Retinal pigment epithelial cell (primary cell): ENCODE measurements around the gene FAM222A.
"Not testable (repeated sequence)": the region's sequence is repeated elsewhere in the genome, so short reads cannot be mapped to it uniquely, and the experiment has no call there.

Experiments used
- DNase-seq: peaks from one replicate; pipeline ENCODE4 v3.0.0-alpha.2; 2010; ENCODE audit warnings: low read depth
- H3K4me3 ChIP-seq: 2 replicates; pipeline ENCODE4 v1.5.1; 2011; ENCODE audit warnings: mild to moderate bottlenecking, low read length, control low read depth, moderate library complexity
- CTCF ChIP-seq: conservative IDR thresholded peaks from 2 replicates; pipeline ENCODE4 v1.5.1; 2011; ENCODE audit warnings: low read depth, low read length, control low read depth, inconsistent platforms

Gene FAM222A

GRCh38 chr12:109693653-109694600 is 19.7 kb upstream of the FAM222A start:
- no peak for DNase-seq
- H3K4me3 ChIP-seq: no peak overlapping the region
- no peak for TF ChIP-seq CTCF

- DNase-seq, H3K4me3 ChIP-seq: not testable (repeated sequence)
These were observed 19.0 kb upstream of the FAM222A start for GRCh38 chr12:109694629-109695028.

GRCh38 chr12:109695416-109695815 is 18.2 kb upstream of the FAM222A start:
- H3K4me3 ChIP-seq: no peak overlapping the region
- TF ChIP-seq CTCF: no peak
- DNase-seq: no peak

- TF ChIP-seq CTCF: no peak
- DNase-seq: no peak
These were observed 17.6 kb upstream of the FAM222A start for GRCh38 chr12:109695961-109696461.

GRCh38 chr12:109696485-109697269 is 16.9 kb upstream of the FAM222A start:
- DNase-seq: no peak
- no peak overlapping the region for H3K4me3 ChIP-seq
- TF ChIP-seq CTCF: no peak

More at GRCh38 chr12:109695961-109696461, 17.6 kb upstream of the FAM222A start:
- H3K4me3 ChIP-seq: no peak overlapping the region

GRCh38 chr12:109697270-109697553 is 16.4 kb upstream of the FAM222A start:
- H3K4me3 ChIP-seq: no peak overlapping the region
- no peak for DNase-seq
- no peak for TF ChIP-seq CTCF

GRCh38 chr12:109697877-109698468 is 15.7 kb upstream of the FAM222A start:
- no peak overlapping the region for H3K4me3 ChIP-seq
- no peak for TF ChIP-seq CTCF
- no peak for DNase-seq
